DMS53 treated with DMSO at 0.1 percent for 48 hours (cell line): Measurements from ENCODE around the gene HTT.
"Not testable (repeated sequence)": the region's sequence is repeated elsewhere in the genome, so short reads cannot be mapped to it uniquely, and the experiment has no call there.

Source experiments
- DNase-seq: peaks from one replicate; lab custom pipeline; 2025; ENCODE audit not compliant: unreplicated experiment; lab: John Stamatoyannopoulos, UW

Gene HTT

DNA sequence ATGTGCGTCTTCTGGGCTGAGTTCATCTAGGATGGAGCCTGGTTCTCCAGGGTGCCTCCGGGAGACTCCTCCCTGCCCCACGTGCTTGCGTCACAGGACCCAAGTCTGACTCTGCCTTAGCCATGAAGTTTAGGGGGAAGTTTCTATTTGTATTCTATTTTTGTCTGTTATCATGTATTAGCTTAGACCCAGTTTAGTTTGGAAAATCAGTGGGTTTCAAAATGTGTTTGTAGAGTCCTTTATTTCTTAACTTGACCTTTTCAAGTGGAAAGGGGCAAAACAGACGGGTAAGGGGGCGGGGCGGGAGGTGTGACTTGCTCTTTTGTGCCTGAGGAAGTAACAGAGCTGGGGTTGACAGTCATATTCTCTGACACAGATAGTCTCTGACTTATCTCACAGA lies 86.0 kb downstream of the HTT start:
- no peak for DNase-seq

DNA sequence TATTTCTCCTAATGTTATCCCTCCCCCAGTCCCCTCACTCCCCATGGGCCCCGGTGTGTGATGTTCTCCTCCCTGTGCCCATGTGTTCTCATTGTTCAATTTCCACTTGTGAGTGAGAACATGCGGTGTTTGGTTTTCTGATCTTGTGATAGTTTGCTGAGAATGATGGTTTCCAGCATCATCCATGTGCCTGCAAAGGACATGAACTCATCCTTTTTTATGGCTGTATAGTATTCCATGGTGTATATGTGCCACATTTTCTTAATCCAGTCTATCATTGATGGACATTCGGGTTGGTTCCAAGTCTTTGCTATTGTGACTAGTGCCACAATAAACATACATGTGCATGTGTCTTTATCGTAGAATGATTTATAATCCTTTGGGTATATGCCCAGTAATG lies 86.6 kb downstream of the HTT start:
- DNase-seq, result not testable (repeated sequence)

DNA sequence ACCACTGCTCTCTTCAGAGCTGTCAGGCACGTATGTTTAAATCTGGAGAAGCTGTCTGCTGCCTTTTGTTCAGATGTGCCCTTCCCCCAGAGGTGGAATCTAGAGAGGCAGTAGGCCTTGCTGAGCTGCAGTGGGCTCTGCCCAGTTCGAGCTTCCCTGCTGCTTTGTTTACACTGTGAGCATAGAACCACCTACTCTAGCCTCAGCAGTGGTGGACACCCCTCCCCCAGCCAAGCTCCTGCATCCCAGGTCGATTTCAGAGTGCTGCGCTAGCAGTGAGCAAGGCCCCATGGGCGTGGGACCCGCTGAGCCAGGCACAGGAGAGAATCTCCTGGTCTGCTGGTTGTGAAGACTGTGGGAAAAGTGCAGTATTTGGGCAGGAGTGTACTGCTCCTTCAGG lies 92.0 kb downstream of the HTT start:
- DNase-seq, result not testable (repeated sequence)

DNA sequence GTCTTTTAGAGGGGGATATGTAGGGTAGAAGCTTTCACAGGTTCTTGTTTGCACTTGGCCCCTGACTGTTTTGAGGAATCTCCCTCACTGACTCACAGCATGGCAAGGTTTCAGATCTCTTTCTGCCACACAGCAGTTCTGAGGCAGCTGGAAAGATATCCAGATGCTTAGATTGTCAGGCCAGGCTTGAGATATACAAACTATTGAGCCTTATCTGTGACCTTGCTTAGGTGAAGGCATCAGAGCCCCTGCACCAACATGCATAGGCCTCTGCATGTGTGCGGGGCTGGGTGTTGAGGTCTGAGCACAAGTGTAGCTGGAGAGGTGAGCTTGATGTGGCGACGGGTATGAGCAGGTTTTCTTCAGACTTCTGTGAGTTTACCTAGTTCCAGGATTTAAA lies 93.5 kb downstream of the HTT start:
- DNase-seq, result no peak

DNA sequence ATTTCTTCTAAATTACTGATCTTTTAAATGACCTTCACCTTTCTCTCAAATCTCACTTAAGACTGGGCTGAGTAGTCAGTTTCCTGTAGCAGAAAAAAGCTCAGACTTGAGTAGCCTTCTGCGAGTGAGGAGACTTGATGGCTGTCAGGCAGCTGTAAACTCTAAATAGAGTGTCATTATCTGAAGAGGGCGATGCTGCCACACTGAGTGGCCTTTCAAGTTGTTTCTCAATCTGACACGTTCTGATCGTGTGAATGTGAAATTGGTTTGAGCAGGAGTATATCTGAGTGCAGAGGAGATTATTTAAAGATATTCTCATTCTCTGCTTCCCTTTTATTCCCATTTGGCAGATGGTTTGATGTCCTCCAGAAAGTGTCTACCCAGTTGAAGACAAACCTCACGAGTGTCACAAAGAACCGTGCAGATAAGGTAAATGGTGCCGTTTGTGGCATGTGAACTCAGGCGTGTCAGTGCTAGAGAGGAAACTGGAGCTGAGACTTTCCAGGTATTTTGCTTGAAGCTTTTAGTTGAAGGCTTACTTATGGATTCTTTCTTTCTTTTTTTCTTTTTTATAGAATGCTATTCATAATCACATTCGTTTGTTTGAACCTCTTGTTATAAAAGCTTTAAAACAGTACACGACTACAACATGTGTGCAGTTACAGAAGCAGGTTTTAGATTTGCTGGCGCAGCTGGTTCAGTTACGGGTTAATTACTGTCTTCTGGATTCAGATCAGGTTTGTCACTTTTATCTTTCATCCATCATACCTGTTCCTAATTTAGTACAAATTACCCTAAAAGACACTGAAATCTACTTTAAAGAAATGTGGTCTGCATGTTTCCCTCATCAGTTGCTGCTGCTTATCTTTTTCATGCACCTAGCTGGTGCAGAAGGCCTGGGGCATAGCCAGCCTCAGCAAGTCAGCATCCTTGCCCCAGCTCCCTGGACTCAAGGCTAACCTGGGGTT lies 100.2 kb downstream of the HTT start:
- DNase-seq, result no peak

DNA sequence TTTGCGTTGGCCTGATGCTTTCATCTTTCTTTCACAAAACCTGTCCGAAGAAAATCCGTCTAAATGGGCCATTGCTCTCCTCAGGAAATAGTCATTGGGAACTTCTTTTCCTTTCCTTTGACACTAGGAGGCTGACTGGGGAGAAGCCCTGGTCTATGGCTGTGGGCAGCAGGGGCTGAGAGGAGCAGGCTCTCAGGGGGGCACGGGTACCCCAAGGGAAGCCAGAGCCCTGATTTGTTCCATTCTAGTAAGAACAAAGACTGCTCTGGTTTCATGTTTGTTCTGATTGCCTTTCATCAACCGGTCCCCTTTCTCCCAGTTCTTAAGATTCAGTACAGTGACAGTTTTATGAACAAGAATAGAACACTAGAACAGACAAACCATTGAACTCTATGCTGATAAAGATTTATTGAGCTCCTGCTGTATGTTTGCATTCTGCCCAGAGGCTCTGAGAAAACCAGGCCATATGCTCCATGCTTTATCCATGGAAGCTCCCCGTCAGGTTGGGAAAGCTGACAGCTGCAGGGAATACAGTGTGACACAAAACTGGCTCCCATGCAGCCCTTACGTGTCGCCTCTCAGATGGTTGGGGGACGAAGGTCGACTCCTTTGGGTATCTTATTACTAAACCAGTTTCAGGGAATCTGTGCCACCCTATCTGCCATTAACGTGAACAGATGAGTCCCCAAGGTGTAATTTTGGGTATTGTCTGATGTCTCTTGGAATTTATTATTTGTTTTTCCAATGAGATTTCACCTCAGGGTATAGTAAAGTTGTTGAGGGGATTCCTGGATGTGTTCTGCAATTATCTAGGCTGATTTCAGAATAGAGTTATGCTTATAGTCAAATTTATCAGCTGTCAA lies 102.1 kb downstream of the HTT start:
- no peak for DNase-seq

DNA sequence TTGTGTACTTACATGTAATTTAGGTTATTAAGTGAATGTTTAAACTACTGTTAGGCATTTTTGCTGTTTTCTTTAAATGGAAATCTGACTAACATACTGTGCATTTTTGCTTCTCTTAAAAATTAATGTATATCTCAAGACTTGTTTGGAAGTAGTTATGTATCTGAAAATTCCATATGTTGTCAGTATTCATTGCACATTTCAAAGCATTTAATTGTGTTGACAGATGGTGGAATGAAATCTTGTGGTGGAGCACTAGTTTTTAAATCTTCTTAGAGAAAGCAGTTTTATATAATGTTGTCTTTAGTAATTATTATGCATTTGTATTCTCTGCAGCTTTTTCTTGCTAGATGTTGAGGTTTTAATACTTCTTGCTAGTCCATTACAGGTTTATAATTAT lies 102.9 kb downstream of the HTT start:
- no peak for DNase-seq

DNA sequence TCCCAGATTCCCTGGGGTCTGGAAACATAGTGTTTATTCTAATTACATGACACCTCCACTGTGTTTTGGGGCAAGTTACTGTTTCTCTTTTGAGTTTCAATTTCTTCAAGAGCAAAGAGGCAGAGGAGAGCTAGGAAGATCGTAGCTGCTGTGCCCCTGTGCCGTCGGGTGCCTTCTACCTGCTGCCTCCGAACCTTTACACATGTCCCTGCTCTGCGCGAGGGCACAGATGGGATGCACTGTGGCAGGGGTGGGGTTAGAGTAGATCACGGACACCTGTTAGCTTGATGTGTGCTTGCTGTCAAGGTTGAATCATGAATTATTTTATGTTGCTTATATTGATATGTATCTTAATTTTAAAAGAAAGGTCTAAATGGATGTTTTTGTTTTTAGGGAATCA lies 103.4 kb downstream of the HTT start:
- DNase-seq, result no peak

DNA sequence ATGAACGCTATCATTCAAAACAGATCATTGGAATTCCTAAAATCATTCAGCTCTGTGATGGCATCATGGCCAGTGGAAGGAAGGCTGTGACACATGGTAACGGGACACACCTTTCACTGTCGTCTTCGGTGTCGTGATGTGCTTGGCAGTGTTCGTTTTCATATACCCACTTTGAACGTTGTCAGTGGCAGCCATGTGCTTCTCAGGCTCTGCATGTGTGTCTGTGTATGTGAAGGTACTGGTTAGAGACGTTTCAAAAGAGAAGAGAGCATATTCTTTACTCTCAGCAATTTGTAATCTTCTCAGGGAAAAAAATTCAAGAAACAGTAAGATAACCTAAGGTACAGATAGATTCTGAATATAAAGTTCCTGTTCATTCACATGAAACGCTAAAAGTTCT lies 103.9 kb downstream of the HTT start:
- DNase-seq, result no peak

DNA sequence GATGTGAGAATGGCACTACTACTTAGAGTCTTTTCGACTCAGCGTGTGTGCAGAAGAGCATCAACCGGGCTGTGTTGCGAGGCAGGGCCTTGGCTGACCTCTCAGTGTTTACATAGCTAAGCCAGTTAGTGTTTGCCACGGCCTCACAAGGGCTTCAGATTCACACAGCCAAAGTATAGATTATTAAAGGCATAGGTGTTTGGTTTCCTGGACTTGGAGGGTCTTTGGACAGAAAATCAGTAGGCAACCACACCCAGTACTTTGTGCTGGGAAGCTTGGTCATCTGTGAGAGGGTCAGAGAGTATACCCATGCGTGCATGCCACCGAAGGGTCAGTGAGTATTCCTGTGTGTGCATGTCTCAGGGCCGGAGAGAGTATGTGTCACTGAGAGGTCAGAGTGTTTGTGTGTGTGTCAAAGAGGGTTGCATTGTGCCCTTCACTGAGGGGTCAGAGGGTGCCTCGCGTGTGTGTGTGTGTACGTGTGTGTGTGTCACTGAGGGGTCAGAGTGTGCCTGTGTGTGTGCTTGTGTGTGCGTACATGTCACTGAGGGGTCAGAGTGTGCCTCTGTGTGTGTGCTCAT lies 104.7 kb downstream of the HTT start:
- no peak for DNase-seq

DNA sequence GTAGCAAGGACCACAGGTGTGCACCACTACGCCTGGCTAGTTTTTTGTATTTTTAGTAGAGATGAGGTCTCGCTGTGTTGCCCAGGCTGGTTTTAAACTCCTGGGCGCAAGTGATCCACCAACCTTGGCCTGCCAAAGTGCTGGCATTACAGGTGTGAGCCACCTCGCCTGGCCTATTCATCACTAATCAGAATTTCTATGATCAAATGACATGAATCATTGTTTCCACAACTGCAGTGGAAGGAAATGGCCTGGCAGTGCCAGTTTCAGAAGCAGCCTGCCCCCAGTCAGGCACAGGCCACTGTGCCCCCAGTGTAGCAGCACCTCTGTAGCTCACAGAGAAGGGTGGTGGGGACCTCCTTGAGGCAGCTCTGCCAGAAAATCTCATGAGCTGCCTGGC lies 108.5 kb downstream of the HTT start:
- no peak for DNase-seq

DNA sequence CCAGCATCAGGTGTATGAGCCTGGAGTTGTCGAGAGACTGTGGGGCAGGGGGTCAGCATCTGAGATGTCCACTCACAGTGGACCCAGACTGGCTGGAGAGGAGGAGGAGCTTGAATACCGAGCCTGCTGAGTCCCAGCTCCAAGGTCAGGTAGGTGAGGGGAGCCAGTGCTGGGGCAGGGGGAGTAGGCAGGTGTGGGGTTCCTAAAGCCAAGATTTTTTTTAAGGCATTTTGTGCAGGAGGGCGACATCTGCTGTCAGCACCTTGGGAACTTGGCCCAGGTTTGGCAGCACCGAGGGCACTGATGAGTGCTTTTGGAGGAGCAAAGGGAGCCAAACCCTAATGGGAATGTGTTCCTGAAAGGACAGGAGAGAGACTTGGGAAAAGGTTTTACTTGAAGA lies 110.2 kb downstream of the HTT start:
- no peak for DNase-seq

DNA sequence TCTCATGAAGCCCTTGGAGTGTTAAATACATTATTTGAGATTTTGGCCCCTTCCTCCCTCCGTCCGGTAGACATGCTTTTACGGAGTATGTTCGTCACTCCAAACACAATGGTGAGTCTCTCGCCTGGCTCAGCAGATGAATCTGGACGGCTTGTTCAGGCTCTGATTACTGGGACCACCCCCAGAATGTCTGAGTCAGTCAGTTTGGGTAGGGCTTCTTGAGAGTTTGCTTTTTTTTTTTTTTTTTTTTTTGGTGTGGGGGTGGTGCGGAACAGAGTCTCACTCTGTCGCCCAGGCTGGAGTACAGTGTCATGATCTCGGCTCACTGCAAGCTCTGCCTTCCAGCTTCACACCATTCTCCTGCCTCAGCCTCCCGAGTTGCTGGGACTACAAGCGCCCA lies 112.1 kb downstream of the HTT start:
- no peak for DNase-seq

DNA sequence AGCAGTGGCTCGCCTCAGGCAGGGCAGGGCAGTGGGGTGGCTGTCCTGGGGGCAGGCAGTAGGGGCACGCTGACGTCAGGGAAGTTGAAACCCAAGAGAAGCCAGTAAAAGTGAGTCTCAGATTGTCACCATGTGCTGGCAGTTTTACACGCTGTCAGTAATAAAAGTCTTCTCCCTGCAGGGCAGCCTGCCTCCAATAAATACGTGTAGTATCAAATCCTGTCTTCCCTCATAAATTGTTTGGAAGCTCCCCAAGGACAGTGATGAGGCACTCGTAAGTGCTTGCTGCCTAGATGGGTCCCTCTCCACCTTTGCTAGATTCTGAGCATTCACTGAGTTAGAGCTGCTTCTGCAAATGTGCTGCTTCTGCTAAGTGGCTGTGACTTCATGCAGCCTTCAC lies 113.6 kb downstream of the HTT start:
- DNase-seq, result no peak

DNA sequence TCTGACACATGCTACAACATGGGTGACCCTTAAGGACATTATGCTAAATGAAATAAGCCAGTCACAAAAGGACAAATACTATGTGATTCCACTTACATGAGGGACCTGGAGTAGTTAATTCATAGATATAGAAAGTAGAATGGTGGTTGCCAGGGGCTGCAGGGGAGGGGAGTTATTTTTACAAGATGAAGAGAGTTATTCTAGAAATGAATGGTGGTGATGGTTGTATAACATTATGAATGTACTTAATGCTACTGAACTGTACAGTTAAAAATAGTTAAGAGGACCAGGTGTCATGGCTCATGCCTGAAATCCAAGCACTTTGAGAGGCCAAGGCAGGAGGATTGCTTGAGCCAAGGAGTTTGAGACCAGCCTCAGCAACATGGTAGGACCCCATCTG lies 115.0 kb downstream of the HTT start:
- DNase-seq, result no peak

DNA sequence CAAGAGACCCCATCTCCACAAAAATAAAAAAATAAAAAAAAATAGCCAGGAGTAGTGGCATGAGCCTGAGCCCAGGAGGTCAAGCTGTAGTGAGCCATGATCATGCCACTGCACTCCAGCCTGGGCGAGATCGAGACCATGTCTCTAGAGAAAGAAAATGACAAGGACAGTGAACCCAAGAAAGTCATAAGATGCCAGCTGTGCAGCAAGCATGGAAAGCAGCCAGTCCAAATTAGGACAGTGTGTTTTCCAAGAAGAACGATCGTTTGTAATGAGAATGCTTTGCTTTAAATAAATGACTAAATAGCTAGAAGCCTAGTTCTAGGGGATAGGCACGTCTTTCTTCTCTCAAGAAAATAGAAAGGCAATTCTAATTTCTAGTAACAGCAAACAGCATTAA lies 116.1 kb downstream of the HTT start:
- DNase-seq, result no peak

DNA sequence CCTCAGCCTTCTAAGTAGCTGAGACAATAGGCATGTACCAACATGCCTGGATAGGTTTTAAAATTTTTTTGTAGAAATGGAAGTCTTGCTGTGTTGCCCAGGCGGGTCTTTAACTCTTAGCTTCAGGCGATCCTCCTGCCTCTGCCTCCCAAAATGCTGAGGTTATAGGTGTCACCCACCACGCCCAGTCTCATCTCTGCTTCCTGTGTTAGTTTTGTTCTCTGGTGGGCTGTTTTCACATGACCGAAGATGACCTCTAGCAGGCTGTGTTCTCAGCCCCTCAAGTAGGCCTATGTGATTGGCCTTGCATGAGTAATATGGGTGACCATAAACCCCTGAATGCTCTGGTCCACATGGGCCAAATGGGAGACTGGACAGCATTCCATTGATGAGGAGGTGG lies 117.7 kb downstream of the HTT start:
- DNase-seq, result no peak

DNA sequence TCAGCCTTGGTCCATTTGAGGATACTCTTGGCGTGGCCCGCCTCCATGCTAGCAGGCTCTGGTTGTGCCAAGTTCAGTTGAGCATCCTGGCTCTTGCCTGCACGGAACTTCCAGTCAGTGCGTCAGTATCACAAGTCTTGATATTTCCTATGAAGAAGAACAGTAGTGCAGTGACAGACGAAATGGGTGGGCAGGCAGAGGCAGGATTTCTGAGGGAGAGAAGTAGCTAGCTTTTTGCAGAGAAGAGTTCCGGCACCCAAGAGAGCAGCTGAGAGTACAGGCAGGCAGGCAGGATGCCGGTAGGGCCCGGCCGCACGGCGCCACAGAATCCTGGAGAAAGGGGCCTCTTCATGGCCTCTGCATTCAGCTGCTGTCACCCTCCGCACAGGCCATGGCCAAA lies 118.3 kb downstream of the HTT start:
- no peak for DNase-seq

DNA sequence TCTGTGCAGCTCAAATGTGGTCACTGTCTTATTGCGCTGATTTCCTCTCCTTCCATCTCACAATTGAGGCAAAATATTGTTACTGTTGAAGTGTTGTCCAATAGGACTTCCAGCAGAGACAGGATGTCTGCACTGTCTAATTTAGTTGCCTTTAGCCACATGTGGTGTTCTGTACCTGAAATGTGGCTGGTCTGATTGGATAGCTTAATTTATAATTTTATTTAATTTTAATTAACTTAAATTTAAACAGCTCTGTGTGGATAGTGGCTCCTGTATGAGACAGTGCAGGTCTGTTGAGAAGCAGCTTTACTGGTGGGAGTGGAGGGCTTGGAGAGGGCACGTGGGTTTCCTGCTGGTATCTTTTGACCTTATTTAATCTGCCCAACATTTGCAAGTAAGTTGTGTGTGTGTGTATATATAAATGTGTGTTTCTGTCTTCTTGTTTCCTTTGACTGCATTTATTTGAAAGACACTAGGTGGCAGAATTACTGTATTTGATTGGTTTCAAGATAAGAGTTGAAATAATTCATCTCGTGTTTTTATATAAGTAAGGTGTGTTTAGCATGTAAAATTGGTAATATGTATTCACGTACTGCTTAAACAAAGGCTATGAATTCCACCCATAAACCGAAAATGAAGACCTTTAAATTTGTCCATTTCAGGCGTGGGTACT lies 119.2 kb downstream of the HTT start:
- peak; percentile 9 for DNase-seq

DNA sequence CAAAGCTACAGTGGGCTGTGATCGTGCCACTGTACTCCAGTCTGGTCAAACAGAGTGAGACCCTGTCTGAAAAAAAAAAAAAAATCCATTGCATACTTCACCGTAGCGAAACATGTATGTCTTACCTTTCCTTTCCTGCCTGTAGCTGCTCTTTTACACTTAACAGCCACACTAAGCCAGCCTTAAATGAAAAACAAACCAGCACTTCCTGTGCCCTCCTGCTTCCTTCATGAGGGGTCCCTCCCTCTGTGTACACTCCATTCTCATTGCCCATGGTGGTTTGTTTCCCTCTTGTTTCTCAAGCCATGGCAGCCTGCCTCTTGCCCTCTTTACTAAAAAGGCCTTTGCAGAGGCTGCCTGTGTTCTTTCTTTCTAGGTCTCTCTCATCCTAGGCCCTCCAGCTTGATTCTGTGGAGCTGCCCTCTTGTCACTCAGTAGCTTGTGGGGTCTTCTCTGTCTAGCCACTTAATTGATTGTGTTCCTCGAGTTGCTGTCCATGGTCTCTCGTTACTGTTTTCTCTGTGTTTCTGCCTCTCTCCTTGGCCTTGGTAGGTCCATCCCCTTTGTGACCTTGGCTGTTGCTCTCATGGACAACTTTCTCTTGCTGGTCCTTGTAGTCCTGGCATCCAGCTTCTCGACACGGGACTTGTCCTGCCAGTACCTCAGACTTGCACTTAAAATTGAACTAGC lies 122.3 kb downstream of the HTT start:
- DNase-seq, result no peak
